Measurements from ENCODE around the gene ABL2.
"Not testable (repeated sequence)": the region's sequence is repeated elsewhere in the genome, so short reads cannot be mapped to it uniquely, and the experiment has no call there.

ABL2 gene

DNA sequence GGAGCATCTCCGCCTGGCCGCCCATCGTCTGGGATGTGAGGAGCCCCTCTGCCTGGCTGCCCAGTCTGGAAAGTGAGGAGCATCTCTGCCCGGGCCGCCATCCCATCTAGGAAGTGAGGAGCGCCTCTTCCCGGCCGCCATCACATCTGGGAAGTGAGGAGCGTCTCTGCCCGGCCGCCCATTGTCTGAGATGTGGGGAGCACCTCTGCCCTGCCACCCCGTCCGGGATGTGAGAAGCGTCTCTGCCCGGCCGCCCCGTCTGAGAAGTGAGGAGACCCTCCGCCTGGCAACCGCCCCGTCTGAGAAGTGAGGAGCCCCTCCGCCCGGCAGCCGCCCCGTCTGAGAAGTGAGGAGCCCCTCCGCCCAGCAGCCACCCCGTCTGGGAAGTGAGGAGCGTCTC lies 94.3 kb downstream of the ABL2 start:
- not testable (repeated sequence) for DNase-seq

DNA sequence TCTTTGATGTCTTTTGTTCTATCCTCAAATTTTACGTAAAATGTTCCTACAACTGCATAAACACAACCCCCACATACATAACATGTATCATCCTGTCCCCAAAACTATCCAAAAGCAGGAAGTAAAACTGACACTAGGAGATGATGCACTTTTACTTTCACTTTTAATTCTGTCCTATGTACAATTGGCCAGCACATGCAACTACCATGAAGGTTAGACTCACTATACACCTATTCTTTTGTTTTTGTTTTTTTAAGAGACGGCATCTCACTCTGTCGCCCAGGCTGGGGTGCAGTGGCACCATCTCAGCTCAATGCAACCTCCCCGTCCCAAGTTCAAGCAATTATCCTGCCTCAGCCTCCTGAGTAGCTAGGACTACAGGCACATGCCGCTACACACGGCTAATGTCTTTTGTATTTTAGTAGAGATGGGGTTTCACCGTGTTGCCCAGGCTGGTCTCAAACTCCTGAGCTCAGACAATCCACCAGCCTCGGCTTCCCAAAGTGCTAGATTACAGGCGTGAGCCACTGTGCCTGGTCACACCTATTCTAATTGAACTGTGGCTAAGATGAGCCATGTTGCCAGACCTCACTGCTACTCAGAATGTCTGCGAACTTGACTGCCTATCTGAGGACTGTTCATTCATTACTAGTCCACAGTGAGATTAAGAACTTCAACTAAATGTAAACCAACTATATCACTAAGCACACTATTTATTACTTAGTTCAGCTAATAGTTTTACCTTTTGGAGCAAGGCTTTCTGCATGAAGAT lies 99.6 kb downstream of the ABL2 start:
- DNase-seq = no peak

DNA sequence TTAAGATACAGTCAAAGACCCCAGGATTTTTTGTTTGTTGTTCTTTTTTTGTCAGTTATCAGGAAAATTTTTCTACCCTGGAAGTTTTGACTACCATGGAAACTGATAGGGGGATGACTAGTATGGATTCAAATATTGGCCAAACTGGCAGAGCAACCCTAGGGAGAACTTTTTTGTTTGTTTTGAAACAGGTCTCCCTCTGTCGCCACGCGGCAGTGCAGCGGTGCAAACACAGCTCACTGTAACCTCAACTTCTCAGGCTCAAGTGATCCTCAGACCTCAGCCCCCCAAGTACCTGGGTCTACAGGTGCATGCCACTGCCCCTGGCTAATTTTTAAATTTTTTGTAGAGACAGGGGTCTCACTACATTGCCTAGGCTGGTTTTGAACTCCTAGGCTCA lies 101.0 kb downstream of the ABL2 start:
- no peak for DNase-seq

DNA sequence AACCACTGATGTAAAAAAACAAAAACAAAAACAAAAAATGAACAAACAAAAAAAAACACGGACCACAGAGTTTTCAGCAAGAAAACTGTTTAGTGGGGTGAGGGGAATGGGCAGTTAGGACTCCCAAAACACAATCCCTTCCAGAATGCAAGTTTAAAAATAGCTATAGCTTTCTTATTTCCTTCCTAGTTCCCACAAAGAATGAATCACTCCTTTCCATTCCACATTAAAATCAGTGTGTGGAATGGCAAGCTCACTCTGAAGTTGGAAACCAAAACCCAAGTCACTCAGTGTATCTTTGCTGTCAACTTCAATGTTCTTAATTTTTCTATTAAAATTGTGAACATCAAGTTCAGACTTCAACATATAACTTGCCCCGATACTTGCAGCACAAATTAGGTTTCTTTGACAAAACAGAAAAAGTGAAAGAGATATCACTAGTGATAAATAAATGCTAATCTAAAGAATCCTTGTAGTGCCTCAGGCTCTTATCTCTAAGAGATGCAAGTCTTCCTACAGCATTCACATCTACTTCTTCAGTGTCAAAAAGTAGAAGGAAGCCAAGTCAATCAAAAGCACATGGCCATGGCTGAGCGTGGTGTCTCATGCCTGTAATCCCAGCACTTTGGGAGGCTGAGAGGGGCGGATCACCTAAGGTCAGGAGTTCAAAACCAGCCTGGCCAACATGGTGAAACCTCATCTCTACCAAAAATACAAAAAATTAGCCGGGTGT lies 102.1 kb downstream of the ABL2 start:
- DNase-seq = no peak

GRCh38 chr1:179126338-179127060 lies 103.0 kb downstream of the ABL2 start:
- DNase-seq = no peak

DNA sequence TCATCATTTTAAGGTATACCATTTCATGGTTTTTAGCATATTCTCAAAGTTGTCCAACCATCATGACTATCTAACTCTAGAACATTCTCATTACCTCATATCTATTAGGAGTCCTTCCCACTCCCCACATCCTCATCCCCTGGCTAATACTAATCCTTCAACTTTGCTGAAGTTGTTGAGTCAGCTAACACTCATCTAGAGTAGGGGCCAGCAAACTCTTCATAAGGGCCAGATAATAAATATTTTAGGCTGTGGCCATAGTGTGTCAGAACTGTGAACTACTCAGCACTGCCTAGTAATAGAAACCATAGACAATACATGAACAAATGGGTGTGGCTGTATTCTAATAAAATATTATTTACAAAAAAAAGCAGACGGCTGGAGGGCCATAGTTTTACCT lies 104.6 kb downstream of the ABL2 start:
- no peak for DNase-seq

DNA sequence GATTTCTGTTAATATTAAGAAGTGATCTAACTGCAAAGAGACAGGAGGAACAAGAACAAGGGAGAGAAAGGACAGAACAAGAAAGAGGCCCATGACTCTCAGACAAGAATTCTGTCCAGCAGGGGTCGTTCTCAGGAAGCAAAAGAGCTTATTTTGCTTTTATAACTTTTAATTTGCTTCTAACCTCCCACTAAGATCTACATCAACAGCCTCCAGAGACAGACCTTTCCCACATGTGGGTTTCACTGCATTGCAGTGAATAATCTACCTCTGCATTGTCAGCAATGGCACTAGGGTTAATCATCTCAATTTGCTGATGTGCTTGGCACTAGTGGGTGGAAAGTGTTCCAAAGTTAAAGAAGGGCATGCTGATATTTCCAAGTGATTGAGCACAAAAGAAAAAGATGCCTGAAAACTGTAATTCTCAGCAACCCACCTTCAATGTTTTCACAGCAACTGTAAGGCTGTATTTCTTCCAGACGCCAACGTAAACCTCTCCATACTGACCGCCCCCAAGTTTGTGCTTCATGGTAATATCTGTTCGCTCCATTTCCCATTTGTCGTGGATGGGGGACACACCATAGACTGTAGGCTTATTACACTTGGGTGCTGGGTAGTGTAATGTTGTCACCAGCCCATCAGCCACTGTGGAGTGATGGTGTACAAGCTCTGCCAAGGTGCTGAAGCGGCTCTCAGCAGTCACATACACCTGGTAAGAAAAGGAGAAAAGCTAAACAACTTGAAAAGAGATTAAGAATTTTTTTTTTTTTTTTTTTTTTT lies 108.1 kb downstream of the ABL2 start:
- peak; percentile 10 for DNase-seq

GRCh38 chr1:179120736-179121135 lies 108.7 kb downstream of the ABL2 start:
- DNase-seq = no peak

GRCh38 chr1:179119513-179119912 lies 110.0 kb downstream of the ABL2 start:
- DNase-seq = no peak

- no peak for DNase-seq
Measured at GRCh38 chr1:179115181-179115580, 114.3 kb downstream of the ABL2 start.

- no peak for DNase-seq
Measured at GRCh38 chr1:179108644-179109043, 120.8 kb downstream of the ABL2 start.

DNA sequence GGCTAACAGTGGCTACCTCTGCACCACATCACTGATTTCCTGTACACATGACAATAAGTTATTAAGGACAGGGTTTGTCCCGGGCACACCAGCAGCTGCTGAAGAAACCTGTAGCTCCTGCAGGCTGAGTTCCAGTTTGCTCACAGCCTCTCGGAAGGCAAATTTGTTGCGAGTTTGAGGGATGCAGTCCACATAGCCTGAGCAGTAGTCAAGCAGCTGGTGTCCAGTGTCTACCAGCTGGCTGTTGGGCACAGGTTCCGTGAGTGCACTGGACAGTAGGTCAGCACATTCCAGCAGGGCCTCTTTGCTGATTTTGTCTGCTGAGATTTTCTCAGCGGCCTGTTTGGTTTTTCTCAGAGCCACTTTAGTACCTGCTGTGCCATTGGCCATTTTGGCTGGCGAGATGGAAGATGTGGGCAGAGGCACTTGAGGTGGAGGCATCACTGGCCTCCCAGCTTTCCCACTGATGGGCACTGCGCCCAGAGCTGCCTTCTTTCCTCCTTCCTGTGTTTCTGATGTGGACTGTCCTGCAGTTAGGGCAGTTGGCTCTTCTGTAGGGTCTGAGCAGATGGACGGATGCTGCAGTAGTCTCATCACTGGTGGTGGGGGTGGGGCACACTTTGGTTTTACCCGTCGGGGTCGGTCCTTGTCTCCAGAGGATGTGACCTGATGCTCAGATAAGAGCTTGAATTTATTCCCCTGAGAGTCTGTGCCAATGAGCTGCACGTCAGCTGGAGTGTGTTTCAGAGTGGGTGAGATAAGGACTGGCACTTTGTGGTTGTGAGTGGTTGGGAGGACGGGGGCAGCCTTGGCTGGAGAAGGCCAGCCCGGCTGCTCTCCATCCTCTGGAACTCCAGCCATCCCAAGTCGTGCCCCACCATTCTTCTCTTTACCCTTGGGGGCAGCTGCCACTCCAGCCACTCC lies 121.5 kb downstream of the ABL2 start:
- DNase-seq = no peak

GRCh38 chr1:179105393-179105792 lies 124.1 kb downstream of the ABL2 start:
- no peak for DNase-seq

DNA sequence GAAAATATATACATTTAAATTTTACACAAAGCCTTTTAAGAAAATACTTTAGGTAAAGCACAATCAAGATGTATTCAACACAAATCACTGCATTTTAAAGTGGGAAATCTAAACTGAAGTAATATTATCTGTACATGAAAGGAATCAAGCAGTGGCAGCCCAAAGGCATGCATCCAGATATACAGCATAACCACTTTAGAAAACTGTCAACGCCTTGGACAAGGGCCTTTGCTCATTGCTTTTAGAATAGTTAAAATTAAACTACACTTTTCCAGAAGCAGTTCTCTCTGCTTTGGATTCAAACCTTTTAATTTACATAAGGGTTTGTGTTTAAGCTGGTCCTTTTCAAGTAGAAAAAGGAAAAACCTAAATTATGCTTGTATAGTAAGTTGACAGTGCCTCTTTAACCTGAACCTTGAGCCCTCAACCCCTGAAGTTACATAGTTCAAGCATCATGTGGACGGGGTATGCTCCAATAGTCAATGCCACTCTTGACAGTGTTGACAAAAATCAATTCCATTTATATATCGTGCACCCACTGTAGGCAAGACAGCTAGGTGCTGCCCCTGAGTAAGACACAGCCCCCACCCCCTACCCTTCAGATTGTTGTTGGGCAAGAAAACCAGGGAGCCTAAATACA lies 124.7 kb downstream of the ABL2 start:
- DNase-seq = no peak

- DNase-seq = no peak
Measured at GRCh38 chr1:179103999-179104398, 125.5 kb downstream of the ABL2 start.

DNA sequence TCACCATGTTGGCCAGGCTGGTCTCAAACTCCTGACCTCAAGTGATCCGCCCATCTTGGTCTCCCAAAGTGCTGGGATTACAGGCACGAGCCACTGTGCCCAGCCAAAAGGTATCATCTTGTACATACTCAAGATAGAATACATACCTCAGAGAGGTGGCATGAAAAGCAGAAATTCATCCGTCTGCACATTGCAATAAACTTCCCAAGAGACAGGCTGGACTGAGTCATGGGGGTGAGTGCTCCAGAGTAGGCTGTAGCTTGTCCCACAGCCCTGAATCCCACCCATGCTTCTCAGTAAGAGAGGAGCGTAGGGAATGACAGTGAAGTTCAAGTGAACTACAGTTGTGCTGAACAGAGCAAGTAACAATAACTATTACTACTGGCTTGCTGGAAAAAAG lies 127.9 kb downstream of the ABL2 start:
- no peak for DNase-seq

- no peak for DNase-seq
Measured at GRCh38 chr1:179099891-179100290, 129.6 kb downstream of the ABL2 start.

GRCh38 chr1:179095924-179096323 lies 133.6 kb downstream of the ABL2 start:
- no peak for DNase-seq

- no peak for DNase-seq
Measured at GRCh38 chr1:179095377-179095776, 134.1 kb downstream of the ABL2 start.

DNA sequence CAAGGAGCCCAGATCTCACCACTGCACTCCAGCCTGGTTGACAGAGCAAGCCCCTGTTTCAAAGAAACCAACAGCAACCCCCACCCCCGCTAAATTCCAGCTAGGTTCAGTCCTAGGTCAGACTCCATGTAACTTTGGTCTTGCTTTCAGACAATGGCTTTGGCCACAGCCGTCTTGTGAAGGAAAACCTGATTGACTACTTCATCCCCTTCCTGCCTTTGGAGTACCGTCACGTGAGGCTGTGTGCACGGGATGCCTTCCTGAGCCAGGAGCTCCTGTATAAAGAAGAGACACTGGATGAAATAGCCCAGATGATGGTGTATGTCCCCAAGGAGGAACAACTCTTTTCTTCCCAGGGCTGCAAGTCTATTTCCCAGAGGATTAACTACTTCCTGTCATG lies 134.7 kb downstream of the ABL2 start:
- no peak for DNase-seq
